GM13977 (cell line): ENCODE results near the gene PRPF6.

Source experiments
- DNase-seq: peaks from one replicate; pipeline ENCODE4 v3.0.0; 2012; ENCODE audit warnings: low spot score
- in situ Hi-C: fragments of 300-500 bp; cut with MboI; formaldehyde crosslinking; loops from one replicate; pipeline ENCODE4 v1.12.0; 2022; ENCODE audit warnings: low sequenced_read_pairs, low pct_unique_long_range_greater_than_20kb, mixed read lengths, inconsistent platforms; ENCODE audit not compliant: unreplicated experiment
- TF ChIP-seq, protein P1 (sequence below): IDR thresholded peaks from 2 replicates; pipeline ENCODE4 v1.5.1; 2012; ENCODE audit warnings: mild to moderate bottlenecking, control low read depth; ENCODE audit not compliant: insufficient read depth; ENCODE audit errors: extremely low read depth, missing control alignments

Gene PRPF6

DNA sequence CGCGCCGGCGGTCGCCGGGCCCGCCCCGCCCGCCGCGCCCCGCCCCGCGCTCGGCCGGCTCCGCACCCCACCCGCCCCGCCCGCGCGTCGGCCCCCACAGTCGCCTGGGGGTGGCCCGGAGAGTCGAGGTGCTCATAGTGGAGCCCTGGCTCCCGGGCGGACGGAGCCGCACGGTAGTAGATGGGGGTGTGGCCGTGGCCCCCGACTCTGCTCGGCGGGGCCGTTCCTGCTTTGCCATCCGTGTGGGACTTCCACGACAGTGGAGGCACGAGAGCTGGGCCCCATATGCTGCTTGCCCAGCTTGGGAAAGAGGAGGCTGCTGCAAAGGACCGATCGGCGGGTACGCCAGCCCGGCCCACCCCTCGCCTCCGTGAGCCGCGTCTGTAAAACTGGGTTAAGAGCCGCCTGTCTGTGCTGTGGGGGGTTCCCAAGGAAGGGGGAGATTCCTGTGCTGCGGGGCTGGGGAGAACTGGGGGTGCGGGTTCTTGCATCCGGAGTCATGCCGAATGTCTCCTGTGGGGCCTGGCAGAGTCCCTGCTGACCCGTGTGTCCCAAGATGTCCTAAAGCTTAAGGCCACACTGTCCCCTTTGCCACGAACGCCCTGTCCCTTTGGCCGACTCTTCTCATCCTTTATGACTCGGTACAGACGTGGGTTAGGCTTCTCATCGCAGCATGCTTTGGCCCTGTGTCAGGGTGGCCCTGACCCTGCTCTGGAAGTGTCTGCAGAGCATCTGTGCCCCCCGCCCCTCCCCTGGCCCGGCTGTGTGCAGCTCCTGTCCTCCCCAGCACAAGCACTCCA, 99.3 kb downstream of the PRPF6 start, which contains the start of gene OPRL1:
OPRL1 (plus strand) TSS at position 70 of the 800 bp plus-strand sequence. CDS start 12,639 bp downstream, outside the sequence.
- TF ChIP-seq, protein P1, sequence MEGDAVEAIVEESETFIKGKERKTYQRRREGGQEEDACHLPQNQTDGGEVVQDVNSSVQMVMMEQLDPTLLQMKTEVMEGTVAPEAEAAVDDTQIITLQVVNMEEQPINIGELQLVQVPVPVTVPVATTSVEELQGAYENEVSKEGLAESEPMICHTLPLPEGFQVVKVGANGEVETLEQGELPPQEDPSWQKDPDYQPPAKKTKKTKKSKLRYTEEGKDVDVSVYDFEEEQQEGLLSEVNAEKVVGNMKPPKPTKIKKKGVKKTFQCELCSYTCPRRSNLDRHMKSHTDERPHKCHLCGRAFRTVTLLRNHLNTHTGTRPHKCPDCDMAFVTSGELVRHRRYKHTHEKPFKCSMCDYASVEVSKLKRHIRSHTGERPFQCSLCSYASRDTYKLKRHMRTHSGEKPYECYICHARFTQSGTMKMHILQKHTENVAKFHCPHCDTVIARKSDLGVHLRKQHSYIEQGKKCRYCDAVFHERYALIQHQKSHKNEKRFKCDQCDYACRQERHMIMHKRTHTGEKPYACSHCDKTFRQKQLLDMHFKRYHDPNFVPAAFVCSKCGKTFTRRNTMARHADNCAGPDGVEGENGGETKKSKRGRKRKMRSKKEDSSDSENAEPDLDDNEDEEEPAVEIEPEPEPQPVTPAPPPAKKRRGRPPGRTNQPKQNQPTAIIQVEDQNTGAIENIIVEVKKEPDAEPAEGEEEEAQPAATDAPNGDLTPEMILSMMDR: no peak
- in situ Hi-C loops: no loop called here
- DNase-seq: no peak

- in situ Hi-C loops: no loop called here
- no peak for DNase-seq
- TF ChIP-seq, protein P1: no peak
Measured at GRCh38 chr20:64080813-64081623, 100.1 kb downstream of the PRPF6 start.

- TF ChIP-seq, protein P1: no peak
- in situ Hi-C loops: no loop called here
- DNase-seq: no peak
Measured at GRCh38 chr20:64081624-64081964, 100.7 kb downstream of the PRPF6 start.

DNA sequence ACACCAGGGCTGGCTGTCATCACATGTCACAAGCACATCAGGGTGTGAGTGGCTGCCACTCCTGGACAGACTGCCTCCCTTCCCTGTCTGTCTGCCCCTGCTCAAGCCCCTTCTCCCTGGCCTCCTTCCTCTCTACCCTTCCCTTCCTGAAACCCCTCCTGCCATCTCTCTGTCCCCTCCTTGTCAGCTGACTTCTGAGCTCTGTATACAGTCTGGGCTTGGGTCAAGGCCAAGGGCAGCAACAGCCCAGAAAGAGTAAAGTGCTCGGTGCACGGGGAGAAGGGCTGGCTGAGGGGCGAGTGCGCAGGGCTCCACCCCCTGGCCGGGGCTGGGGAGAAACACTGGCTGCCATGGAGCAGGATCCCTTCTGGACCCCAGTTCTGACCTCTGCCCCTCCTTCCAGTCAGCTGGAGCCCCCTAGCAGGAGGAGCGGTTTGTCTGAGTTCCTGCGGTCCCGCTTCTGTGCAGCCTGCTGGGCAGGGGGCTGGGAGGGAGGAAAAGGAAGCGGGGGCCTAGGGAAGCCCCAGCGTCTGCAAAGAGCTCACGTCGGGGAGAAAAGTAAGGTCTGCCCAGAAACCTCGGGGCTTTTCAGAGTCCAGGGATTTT, 101.3 kb downstream of the PRPF6 start:
- TF ChIP-seq, protein P1: no peak
- DNase-seq: no peak
- in situ Hi-C loops: no loop called here
